Measurements from ENCODE around the gene TOMM70.
"Not testable (repeated sequence)": the region's sequence is repeated elsewhere in the genome, so short reads cannot be mapped to it uniquely, and the experiment has no call there.

Gene TOMM70

GRCh38 chr3:100352296-100353231 lies 48.3 kb downstream of the TOMM70 start:
- DNase-seq (ENCODE audit: low read depth), result no peak
- no peak for TF ChIP-seq CTCF (conservative IDR thresholded peaks at IDR 0.05; ENCODE audit: low read length)
- no peak overlapping the region for H3K4me3 ChIP-seq (ENCODE audit: low read length)

GRCh38 chr3:100351770-100352169 lies 49.1 kb downstream of the TOMM70 start:
- not testable (repeated sequence) for DNase-seq (ENCODE audit: low read depth)

GRCh38 chr3:100348727-100349126 lies 52.2 kb downstream of the TOMM70 start:
- TF ChIP-seq CTCF (conservative IDR thresholded peaks at IDR 0.05; ENCODE audit: low read length), result no peak
- H3K4me3 ChIP-seq (ENCODE audit: low read length), result no peak overlapping the region
- no peak for DNase-seq (ENCODE audit: low read depth)

More at GRCh38 chr3:100351770-100352169, 49.1 kb downstream of the TOMM70 start:
- not testable (repeated sequence) for H3K4me3 ChIP-seq (ENCODE audit: low read length)

GRCh38 chr3:100340527-100340926 lies 60.4 kb downstream of the TOMM70 start:
- DNase-seq (ENCODE audit: low read depth), result no peak
- TF ChIP-seq CTCF (conservative IDR thresholded peaks at IDR 0.05; ENCODE audit: low read length), result no peak
- H3K4me3 ChIP-seq (ENCODE audit: low read length), result no peak overlapping the region

- H3K4me3 ChIP-seq (ENCODE audit: low read length), result no peak overlapping the region
- DNase-seq (ENCODE audit: low read depth), result no peak
- no peak for TF ChIP-seq CTCF (conservative IDR thresholded peaks at IDR 0.05; ENCODE audit: low read length)
Measured at GRCh38 chr3:100339786-100340185, 61.1 kb downstream of the TOMM70 start.

GRCh38 chr3:100338911-100339310 lies 62.0 kb downstream of the TOMM70 start:
- no peak for DNase-seq (ENCODE audit: low read depth)
- no peak for TF ChIP-seq CTCF (conservative IDR thresholded peaks at IDR 0.05; ENCODE audit: low read length)
- H3K4me3 ChIP-seq (ENCODE audit: low read length), result no peak overlapping the region

- DNase-seq (ENCODE audit: low read depth); H3K4me3 ChIP-seq (ENCODE audit: low read length): not testable (repeated sequence)
Measured at GRCh38 chr3:100336229-100336628, 64.7 kb downstream of the TOMM70 start.

GRCh38 chr3:100335434-100335833 lies 65.5 kb downstream of the TOMM70 start:
- peak overlapping the region; percentile 86 for H3K4me3 ChIP-seq (ENCODE audit: low read length)
- no peak for TF ChIP-seq CTCF (conservative IDR thresholded peaks at IDR 0.05; ENCODE audit: low read length)
- no peak for DNase-seq (ENCODE audit: low read depth)

All from AG10803 (cell line).